ENCODE data around the gene NLRC3.

NLRC3 gene

DNA sequence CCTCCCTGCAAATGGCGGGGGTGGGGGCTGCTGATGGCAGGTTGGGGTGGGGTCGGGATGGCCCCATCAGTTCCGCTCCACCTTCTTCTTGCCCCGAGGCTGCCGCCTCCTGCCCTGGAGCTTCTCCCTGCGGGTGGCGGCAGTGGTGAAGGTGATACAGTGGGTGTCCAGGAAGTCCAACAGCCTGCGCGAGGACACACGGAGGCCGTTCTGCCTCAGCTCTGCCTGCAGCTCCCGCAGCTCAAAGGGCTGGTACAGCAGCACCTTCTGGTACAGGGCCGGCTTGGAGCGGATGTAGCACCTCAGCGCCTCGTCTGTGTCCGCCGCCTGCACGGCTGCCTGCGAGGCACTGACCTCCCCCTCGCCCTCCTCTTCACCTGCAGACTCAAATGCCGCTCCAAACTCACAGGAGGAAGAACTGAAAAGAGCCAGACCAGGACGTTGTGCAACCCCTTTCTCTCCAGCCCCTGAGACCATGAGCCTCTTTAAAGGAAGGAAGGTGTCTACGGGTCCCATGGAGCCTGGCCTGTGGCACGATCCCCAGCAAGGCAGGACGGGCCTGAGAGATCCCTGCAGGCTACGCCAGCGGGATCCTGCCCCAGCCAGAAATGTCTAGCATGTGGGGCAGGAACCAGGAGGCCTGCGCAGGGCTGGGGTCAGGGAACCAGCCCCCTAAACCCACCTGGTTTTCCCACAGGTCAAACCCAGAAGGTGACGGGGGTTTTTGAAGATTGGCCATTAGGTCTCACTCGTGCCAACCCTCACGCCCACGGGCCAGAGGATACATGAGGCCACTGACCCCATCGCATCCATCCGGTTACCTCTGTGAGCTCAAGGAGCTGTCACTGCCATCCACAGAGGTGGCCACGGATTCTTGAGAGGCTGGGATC lies 5.3 kb upstream of the NLRC3 start:
- TF ChIP-seq USF1 (IDR thresholded peaks at IDR 0.05) (no peak), EGR1 (IDR thresholded peaks at IDR 0.05) (no peak), CEBPB (IDR thresholded peaks at IDR 0.05) (no peak), TAF1 (IDR thresholded peaks at IDR 0.05; ENCODE audit: low read depth) (no peak), YY1 (IDR thresholded peaks at IDR 0.05; ENCODE audit: low read depth) (no peak), TEAD4 (IDR thresholded peaks at IDR 0.05) (no peak), REST (IDR thresholded peaks at IDR 0.05; ENCODE audit: low read depth) (no peak), TCF12 (IDR thresholded peaks at IDR 0.05; ENCODE audit: low read depth) (no peak), FOXM1 (IDR thresholded peaks at IDR 0.05; ENCODE audit: borderline replicate concordance, low read depth) (no peak), RAD21 (IDR thresholded peaks at IDR 0.05; ENCODE audit: low read depth) (no peak)

GRCh38 chr16:3581392-3581791 lies 4.2 kb upstream of the NLRC3 start:
- TF ChIP-seq CEBPB (IDR thresholded peaks at IDR 0.05) (no peak), TEAD4 (IDR thresholded peaks at IDR 0.05) (no peak), NFIC (IDR thresholded peaks at IDR 0.05) (no peak), USF1 (IDR thresholded peaks at IDR 0.05) (no peak), REST (IDR thresholded peaks at IDR 0.05; ENCODE audit: low read depth) (no peak), CREB1 (IDR thresholded peaks at IDR 0.05; ENCODE audit: low read depth) (no peak), RAD21 (IDR thresholded peaks at IDR 0.05; ENCODE audit: low read depth) (no peak), YY1 (IDR thresholded peaks at IDR 0.05; ENCODE audit: low read depth) (no peak), EP300 (IDR thresholded peaks at IDR 0.05; ENCODE audit: borderline replicate concordance) (no peak), TAF1 (IDR thresholded peaks at IDR 0.05; ENCODE audit: low read depth) (no peak), TCF12 (IDR thresholded peaks at IDR 0.05; ENCODE audit: low read depth) (no peak), ZBTB7A (IDR thresholded peaks at IDR 0.05; ENCODE audit: low read depth) (no peak), FOXM1 (IDR thresholded peaks at IDR 0.05; ENCODE audit: borderline replicate concordance, low read depth) (no peak), EGR1 (IDR thresholded peaks at IDR 0.05) (no peak)
- TF ChIP-seq, protein P1, sequence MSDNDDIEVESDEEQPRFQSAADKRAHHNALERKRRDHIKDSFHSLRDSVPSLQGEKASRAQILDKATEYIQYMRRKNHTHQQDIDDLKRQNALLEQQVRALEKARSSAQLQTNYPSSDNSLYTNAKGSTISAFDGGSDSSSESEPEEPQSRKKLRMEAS (IDR thresholded peaks at IDR 0.05), result no peak

DNA sequence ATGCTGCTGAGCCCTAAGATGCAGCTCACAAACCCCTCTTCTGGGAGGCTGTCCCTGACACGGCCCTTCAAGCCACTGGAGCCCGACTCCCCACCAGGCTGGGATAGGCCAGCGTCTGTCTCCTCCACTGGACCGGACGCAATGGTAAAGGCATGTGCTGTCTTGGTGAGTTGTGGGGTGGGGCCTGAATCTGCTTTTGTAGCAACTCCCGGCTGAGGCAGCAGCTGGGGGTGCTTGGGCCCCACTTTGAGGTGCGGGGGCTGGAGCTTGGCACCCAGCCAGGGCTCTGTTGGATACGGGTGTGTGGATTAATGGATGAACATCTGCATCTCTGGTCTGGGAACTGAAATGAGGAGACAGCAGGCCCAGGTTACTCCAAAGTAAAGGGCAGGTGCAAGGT lies 3.5 kb upstream of the NLRC3 start:
- TF ChIP-seq NFIC (IDR thresholded peaks at IDR 0.05) (peak; percentile 17; the same call in 1 of the 2 replicates), USF1 (IDR thresholded peaks at IDR 0.05) (no peak)

- TF ChIP-seq TAF1 (IDR thresholded peaks at IDR 0.05; ENCODE audit: low read depth) (no peak), EGR1 (IDR thresholded peaks at IDR 0.05) (no peak), TCF12 (IDR thresholded peaks at IDR 0.05; ENCODE audit: low read depth) (no peak), USF1 (IDR thresholded peaks at IDR 0.05) (no peak), CREB1 (IDR thresholded peaks at IDR 0.05; ENCODE audit: low read depth) (no peak), RAD21 (IDR thresholded peaks at IDR 0.05; ENCODE audit: low read depth) (no peak), FOXM1 (IDR thresholded peaks at IDR 0.05; ENCODE audit: borderline replicate concordance, low read depth) (no peak), ZBTB7A (IDR thresholded peaks at IDR 0.05; ENCODE audit: low read depth) (no peak), NFIC (IDR thresholded peaks at IDR 0.05) (no peak), REST (IDR thresholded peaks at IDR 0.05; ENCODE audit: low read depth) (no peak), TEAD4 (IDR thresholded peaks at IDR 0.05) (no peak)
- TF ChIP-seq, protein P1 (IDR thresholded peaks at IDR 0.05), result no peak
Observed at GRCh38 chr16:3580251-3580651, 3.0 kb upstream of the NLRC3 start.
